ENCODE data around the gene SPCS1.

DNA sequence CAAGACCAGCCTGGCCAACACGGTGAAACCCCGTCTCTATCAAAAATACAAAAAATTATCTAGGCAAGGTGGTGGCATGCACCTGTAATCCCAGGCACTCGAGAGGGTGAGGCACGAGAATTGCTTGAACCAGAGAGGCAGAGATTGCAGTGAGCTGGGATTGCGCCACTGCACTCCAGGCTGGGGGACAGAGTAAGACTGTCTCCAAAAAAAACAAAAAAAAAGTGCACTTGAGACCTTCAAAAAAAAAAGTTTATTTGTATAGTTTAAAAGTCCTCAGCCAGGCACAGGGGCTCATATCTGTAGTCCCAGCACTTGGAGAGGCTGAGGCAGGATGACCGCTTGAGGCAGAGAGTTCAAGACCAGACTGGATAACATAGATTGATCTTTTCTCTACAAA, 22.3 kb upstream of the SPCS1 start:
- TF ChIP-seq, protein P1, sequence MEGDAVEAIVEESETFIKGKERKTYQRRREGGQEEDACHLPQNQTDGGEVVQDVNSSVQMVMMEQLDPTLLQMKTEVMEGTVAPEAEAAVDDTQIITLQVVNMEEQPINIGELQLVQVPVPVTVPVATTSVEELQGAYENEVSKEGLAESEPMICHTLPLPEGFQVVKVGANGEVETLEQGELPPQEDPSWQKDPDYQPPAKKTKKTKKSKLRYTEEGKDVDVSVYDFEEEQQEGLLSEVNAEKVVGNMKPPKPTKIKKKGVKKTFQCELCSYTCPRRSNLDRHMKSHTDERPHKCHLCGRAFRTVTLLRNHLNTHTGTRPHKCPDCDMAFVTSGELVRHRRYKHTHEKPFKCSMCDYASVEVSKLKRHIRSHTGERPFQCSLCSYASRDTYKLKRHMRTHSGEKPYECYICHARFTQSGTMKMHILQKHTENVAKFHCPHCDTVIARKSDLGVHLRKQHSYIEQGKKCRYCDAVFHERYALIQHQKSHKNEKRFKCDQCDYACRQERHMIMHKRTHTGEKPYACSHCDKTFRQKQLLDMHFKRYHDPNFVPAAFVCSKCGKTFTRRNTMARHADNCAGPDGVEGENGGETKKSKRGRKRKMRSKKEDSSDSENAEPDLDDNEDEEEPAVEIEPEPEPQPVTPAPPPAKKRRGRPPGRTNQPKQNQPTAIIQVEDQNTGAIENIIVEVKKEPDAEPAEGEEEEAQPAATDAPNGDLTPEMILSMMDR (tag by site-specific recombination; IDR thresholded peaks at IDR 0.05): no peak
- TF ChIP-seq MYNN (tag by site-specific recombination; IDR thresholded peaks at IDR 0.05; ENCODE audit: borderline replicate concordance) (no peak), ZNF623 (tag by site-specific recombination; IDR thresholded peaks at IDR 0.05) (no peak), ZNF558 (tag by site-specific recombination; IDR thresholded peaks at IDR 0.05) (no peak)

Data from HEK293 (cell line).